PFSK-1 (cell line): ENCODE measurements around the gene FANCC.

ENCODE experiments used
- FOXP2 ChIP-seq: optimal IDR thresholded peaks from 2 replicates; pipeline ENCODE3; 2011; ENCODE audit warnings: borderline replicate concordance, control low read depth, inconsistent platforms; ENCODE audit not compliant: insufficient read depth; ENCODE audit errors: extremely low read length, extremely low read depth
- POLR2AphosphoS5 ChIP-seq: IDR thresholded peaks from 2 replicates; pipeline ENCODE4 v1.6.1; 2012; ENCODE audit warnings: low read depth, mild to moderate bottlenecking, control low read depth, low read length, moderate library complexity
- REST ChIP-seq, 2 experiments: IDR thresholded peaks; 2 replicates each; pipeline versions ENCODE4 v1.6.1 to v1.8.0; 2011 to 2012; ENCODE audit warnings: low read depth in 2 of 2, low read length in 2 of 2, control low read depth in 1 of 2, inconsistent platforms in 1 of 2, mild to moderate bottlenecking in 1 of 2, moderate library complexity in 1 of 2; ENCODE audit not compliant: insufficient read depth in 1 of 2
- SIN3A ChIP-seq: IDR thresholded peaks from 2 replicates; pipeline ENCODE4 v1.6.1; 2012; ENCODE audit warnings: mild to moderate bottlenecking, low read length, moderate library complexity, borderline replicate concordance; ENCODE audit not compliant: insufficient read depth
- TAF1 ChIP-seq: IDR thresholded peaks from 2 replicates; pipeline ENCODE4 v1.6.1; 2012; ENCODE audit warnings: low read length, control low read depth, borderline replicate concordance; ENCODE audit not compliant: insufficient read depth

Gene FANCC

DNA sequence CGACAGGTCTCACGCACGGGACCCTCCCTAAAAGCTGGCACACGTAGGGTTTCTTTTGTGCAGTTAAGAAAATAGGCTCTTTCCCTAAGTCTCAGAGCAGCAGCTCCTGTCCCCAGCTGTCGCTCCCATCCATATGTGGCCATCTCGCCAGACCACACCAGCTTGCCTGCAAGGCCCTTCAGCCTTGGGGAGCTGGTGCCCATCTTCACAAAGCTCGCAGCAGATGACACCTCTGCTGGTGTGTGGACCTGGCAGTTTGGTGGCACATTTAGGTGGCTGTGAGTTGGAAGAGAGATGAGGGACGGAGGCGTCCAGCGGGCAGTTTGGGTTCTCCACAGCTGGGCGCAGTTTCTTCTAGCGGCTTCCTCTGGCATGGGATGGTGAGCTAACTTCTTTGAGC is 239.0 kb downstream of the FANCC start:
- TF ChIP-seq SIN3A = no peak
- no peak for TF ChIP-seq FOXP2
- TF ChIP-seq REST (IDR thresholded peaks at IDR 0.05; ENCODE audit: insufficient read depth in 1 of 2, low read depth in 2 of 2, low read length in 2 of 2) = no peak
- TF ChIP-seq POLR2AphosphoS5 = no peak
- TF ChIP-seq TAF1 = no peak

DNA sequence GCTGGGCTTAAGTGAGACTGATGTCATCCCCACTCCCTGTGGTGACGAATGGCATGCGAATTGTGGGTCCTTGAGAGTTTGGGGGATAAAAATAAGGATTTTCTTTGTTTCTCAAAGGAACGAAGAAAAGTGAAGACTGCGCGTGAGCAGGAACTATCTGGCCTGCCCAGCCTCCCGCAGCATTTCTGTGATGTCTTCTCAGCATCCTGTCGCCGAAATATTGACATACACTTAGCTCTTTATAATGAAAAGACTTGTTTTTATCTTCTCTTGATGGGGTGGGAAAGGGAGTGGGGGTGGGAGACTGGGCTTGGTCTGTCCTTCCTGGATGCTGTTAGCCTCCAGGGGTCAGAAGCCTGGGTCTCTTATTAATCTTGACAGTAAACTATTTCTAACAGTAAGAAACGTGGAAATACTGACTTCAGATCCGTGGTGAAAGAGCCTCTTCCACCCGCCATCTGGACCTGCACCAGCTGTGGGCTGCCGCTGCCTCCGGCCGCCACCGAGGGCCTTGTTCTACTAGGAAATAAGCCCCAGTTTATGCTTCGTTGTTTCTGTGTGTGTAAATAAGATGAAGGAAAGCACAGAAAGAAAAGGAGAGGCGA is 239.6 kb downstream of the FANCC start:
- TF ChIP-seq POLR2AphosphoS5 (no peak), FOXP2 (no peak), TAF1 (no peak), SIN3A (no peak), REST (IDR thresholded peaks at IDR 0.05; ENCODE audit: insufficient read depth in 1 of 2, low read depth in 2 of 2, low read length in 2 of 2) (no peak)

GRCh38 chr9:95077053-95077765 is 240.3 kb downstream of the FANCC start:
- TF ChIP-seq REST (IDR thresholded peaks at IDR 0.05; ENCODE audit: insufficient read depth in 1 of 2, low read depth in 2 of 2, low read length in 2 of 2) (no peak), TAF1 (no peak), POLR2AphosphoS5 (no peak), FOXP2 (no peak), SIN3A (no peak)

DNA sequence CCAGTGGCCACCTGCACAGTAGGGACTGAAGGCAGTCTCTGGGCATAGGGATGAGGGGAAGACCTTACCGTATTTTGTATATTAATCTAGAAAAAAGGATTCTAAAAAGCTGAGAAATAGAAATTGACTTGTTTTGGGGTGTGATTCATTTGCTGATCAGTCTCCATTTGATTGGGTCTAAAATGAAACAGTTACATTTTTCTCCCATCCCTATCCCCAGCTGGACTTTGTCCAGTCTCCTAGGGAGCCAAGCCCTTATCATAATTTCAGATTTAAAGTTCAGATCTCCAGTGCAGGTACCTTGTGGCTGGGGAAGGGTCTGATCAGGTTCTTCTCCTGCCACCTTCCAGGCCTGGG is 240.8 kb downstream of the FANCC start:
- TF ChIP-seq POLR2AphosphoS5 (no peak), TAF1 (no peak)

GRCh38 chr9:95075700-95076099 is 241.8 kb downstream of the FANCC start:
- TF ChIP-seq TAF1 (no peak), REST (IDR thresholded peaks at IDR 0.05; ENCODE audit: insufficient read depth in 1 of 2, low read depth in 2 of 2, low read length in 2 of 2) (no peak), FOXP2 (no peak), POLR2AphosphoS5 (no peak), SIN3A (no peak)
